Measurements from ENCODE around the gene KCNQ1. TPM values are rescaled to one million over a fixed set of nuclear protein-coding genes. Genes with fewer than 3 reads are reported as not detected.

KCNQ1 gene
- total and polyA plus RNA-seq, 2 of the 13 experiments (the other 11 are each of a cell fraction or from before 2014, with no cell fraction given), result 0.02 to 0.08 TPM

DNA sequence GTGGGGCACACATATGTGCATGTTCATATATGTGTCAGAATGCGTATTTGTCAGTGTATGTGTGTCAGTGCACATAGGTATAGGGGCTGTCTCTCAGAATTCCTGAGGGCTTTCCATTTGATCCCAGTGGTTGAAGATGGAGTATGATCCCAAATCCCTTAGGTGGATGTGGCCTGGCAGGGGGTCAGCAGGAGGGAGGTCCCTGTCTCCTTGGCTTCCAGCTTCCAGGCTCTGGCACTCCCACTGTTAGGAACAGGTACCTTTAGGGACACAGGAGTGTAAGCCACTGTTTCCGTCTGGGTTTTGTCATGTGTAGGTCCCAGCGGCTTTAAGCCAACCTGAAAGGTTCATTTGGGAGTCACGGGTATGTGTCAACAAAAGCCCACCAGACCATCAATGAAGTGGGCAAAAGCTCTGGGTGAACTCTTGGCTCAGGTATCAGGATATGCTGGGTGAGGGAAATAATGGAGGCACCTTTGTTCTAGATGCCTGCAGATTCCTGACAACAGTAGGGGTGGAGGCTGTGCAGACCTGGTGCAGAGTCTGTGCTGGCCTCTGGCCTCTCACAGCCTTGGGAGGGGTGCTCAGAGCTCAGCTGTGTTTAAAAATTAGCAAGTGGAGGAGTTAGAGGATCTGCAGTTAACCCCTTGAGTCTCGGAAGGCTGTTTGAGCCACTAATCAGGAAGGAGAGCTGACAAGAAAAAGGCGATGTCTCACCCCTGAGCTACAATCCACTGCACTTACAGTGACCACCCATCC lies 246.0 kb downstream of the KCNQ1 start:
- peaks cover 100% of the 10 kb centered on the region for H3K79me2 ChIP-seq (ENCODE audit: insufficient read depth, low read length)
- TF ChIP-seq, protein P1, sequence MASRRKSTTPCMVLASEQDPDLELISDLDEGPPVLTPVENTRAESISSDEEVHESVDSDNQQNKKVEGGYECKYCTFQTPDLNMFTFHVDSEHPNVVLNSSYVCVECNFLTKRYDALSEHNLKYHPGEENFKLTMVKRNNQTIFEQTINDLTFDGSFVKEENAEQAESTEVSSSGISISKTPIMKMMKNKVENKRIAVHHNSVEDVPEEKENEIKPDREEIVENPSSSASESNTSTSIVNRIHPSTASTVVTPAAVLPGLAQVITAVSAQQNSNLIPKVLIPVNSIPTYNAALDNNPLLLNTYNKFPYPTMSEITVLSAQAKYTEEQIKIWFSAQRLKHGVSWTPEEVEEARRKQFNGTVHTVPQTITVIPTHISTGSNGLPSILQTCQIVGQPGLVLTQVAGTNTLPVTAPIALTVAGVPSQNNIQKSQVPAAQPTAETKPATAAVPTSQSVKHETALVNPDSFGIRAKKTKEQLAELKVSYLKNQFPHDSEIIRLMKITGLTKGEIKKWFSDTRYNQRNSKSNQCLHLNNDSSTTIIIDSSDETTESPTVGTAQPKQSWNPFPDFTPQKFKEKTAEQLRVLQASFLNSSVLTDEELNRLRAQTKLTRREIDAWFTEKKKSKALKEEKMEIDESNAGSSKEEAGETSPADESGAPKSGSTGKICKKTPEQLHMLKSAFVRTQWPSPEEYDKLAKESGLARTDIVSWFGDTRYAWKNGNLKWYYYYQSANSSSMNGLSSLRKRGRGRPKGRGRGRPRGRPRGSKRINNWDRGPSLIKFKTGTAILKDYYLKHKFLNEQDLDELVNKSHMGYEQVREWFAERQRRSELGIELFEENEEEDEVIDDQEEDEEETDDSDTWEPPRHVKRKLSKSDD (CRISPR knock-in tag; IDR thresholded peaks at IDR 0.05; ENCODE audit: low read depth), result no peak
- TF ChIP-seq TCF12 (IDR thresholded peaks at IDR 0.05) (no peak), TCF12 (CRISPR knock-in tag; IDR thresholded peaks at IDR 0.05) (no peak), ZNF292 (CRISPR knock-in tag; IDR thresholded peaks at IDR 0.05; ENCODE audit: borderline replicate concordance, low read depth) (peak; percentile 44; the same call in 1 of the 2 replicates), SOX6 (IDR thresholded peaks at IDR 0.05) (no peak), SOX6 (CRISPR knock-in tag; IDR thresholded peaks at IDR 0.05) (0 out of 2 replicates have a peak, but pooled peaks have one; percentile 9), ZNF496 (CRISPR knock-in tag; IDR thresholded peaks at IDR 0.05; ENCODE audit: insufficient replicate concordance) (no peak), ZNF451 (CRISPR knock-in tag; IDR thresholded peaks at IDR 0.05) (0 out of 2 replicates have a peak, but pooled peaks have one; percentile 5), SALL2 (CRISPR knock-in tag; IDR thresholded peaks at IDR 0.05) (0 out of 2 replicates have a peak, but pooled peaks have one; percentile 40), ZNF768 (CRISPR knock-in tag; IDR thresholded peaks at IDR 0.05) (peak; percentile 52), KLF6 (CRISPR knock-in tag; IDR thresholded peaks at IDR 0.05) (no peak), PPARG (CRISPR knock-in tag; conservative IDR thresholded peaks at IDR 0.05) (0 out of 2 replicates have a peak, but pooled peaks have one; percentile 5), POLR2AphosphoS5 (IDR thresholded peaks at IDR 0.05; ENCODE audit: low read depth, low read length) (no peak), MYNN (CRISPR knock-in tag; IDR thresholded peaks at IDR 0.05; ENCODE audit: low read depth) (no peak), SNAPC5 (CRISPR knock-in tag; IDR thresholded peaks at IDR 0.05; ENCODE audit: borderline replicate concordance) (no peak), ZMYM3 (CRISPR knock-in tag; IDR thresholded peaks at IDR 0.05) (no peak)
- TF ChIP-seq, protein P2, sequence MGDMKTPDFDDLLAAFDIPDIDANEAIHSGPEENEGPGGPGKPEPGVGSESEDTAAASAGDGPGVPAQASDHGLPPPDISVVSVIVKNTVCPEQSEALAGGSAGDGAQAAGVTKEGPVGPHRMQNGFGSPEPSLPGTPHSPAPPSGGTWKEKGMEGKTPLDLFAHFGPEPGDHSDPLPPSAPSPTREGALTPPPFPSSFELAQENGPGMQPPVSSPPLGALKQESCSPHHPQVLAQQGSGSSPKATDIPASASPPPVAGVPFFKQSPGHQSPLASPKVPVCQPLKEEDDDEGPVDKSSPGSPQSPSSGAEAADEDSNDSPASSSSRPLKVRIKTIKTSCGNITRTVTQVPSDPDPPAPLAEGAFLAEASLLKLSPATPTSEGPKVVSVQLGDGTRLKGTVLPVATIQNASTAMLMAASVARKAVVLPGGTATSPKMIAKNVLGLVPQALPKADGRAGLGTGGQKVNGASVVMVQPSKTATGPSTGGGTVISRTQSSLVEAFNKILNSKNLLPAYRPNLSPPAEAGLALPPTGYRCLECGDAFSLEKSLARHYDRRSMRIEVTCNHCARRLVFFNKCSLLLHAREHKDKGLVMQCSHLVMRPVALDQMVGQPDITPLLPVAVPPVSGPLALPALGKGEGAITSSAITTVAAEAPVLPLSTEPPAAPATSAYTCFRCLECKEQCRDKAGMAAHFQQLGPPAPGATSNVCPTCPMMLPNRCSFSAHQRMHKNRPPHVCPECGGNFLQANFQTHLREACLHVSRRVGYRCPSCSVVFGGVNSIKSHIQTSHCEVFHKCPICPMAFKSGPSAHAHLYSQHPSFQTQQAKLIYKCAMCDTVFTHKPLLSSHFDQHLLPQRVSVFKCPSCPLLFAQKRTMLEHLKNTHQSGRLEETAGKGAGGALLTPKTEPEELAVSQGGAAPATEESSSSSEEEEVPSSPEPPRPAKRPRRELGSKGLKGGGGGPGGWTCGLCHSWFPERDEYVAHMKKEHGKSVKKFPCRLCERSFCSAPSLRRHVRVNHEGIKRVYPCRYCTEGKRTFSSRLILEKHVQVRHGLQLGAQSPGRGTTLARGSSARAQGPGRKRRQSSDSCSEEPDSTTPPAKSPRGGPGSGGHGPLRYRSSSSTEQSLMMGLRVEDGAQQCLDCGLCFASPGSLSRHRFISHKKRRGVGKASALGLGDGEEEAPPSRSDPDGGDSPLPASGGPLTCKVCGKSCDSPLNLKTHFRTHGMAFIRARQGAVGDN (CRISPR knock-in tag; IDR thresholded peaks at IDR 0.05), result peak; percentile 66; the same call in 1 of the 2 replicates

More for the DNA sequence above, 246.0 kb downstream of the KCNQ1 start:
- CTCF ChIA-PET (ENCODE audit: low intra/inter-chr PET ratio, low total read pairs), result interaction anchor here (3.9 kb wide), 1 partner anchor 197 kb away, joined by 25 read pairs; no protein-coding TSS in a partner anchor
- H3K36me3 ChIP-seq (replicated peaks in 1 of 2; ENCODE audit: control insufficient read depth in 1 of 2, insufficient read depth in 2 of 2, low read length in 2 of 2), result peaks cover 41 to 96% of the 10 kb centered on the region in 2 experiments
- H3K4me3 ChIP-seq (replicated peaks in 1 of 3; ENCODE audit: insufficient read depth in 1 of 3, low read depth in 2 of 3, low read length in 3 of 3), result peak overlapping the region in 1 of 3 experiments; percentile 95; a peak in 1 of 6 replicates
- H3K9ac ChIP-seq (ENCODE audit: insufficient read depth, low read depth, low read length), result no peak overlapping the region
- peaks cover 100% of the 10 kb centered on the region for H4K20me1 ChIP-seq (ENCODE audit: insufficient read depth, low read length)
- WGBS (ENCODE audit: low lambda C conversion rate), result 72% methylated on average over 5 of the region's 6 CpGs
- peak overlapping the region; percentile 78 for H3K4me2 ChIP-seq (ENCODE audit: low read depth, low read length)
- peaks cover 100% of the 10 kb centered on the region for H3K4me1 ChIP-seq (ENCODE audit: insufficient read depth, low read length)
- no peaks in the 10 kb centered on the region for H3K9me3 ChIP-seq (ENCODE audit: low read length)
- BruUV-seq (replicated peaks), result no TSS peak
- in situ Hi-C loops (cut with HindIII; ENCODE audit: extremely low pct_ligation_motif_present, low pct_unique_long_range_greater_than_20kb), result loop anchor here (5.0 to 10.0 kb wide), 2 partner anchors 207 to 266 kb away; no protein-coding TSS in a partner anchor
- ATAC-seq (peak; percentile 5), FAIRE-seq (peak; percentile 8), DNase-seq (ENCODE audit: low spot score) (no peak)
- intact Hi-C loops (cut with micrococcal nuclease; ENCODE audit: unreplicated experiment), result loop anchor here (5.0 kb wide), 1 partner anchor 197 kb away; the partner anchor contains the start of gene CDKN1C
- POLR2A ChIA-PET, result interaction anchor here (0.7 to 10.8 kb wide), 8 partner anchors 8 to 201 kb away, joined by 3 to 201 read pairs (median 4); partner anchors contain the start of gene KCNQ1OT1
- no peaks in the 10 kb centered on the region for H3K27me3 ChIP-seq (ENCODE audit: control insufficient read depth in 1 of 2, insufficient read depth in 2 of 2, low read length in 2 of 2)
- peak overlapping the region; percentile 28 for H3K27ac ChIP-seq (ENCODE audit: extremely low read length, insufficient read depth, low read length)
- no peak overlapping the region for H2AFZ ChIP-seq (ENCODE audit: low read length)

All from HepG2 (cell line).